GM20000 (cell line): ENCODE data around the gene ABLIM2.

Experiments used
- DNase-seq: peaks from one replicate; pipeline ENCODE4 v3.0.0; 2012; ENCODE audit warnings: low spot score
- CTCF ChIP-seq: IDR thresholded peaks from 2 replicates; pipeline ENCODE4 v1.5.1; 2012; ENCODE audit warnings: mild to moderate bottlenecking, control low read depth; ENCODE audit errors: extremely low read depth, missing control alignments

Gene ABLIM2

GRCh38 chr4:7967501-7968261 is 190.9 kb downstream of the ABLIM2 start:
- no peak for DNase-seq
- no peak for TF ChIP-seq CTCF

- DNase-seq, result no peak
- TF ChIP-seq CTCF, result no peak
Measured at GRCh38 chr4:7967063-7967440, 191.6 kb downstream of the ABLIM2 start.

- no peak for TF ChIP-seq CTCF
- no peak for DNase-seq
Measured at GRCh38 chr4:7966281-7967062, 192.1 kb downstream of the ABLIM2 start.

- DNase-seq, result no peak
- no peak for TF ChIP-seq CTCF
Measured at GRCh38 chr4:7964890-7965662, 193.5 kb downstream of the ABLIM2 start.

GRCh38 chr4:7964459-7964858 is 194.2 kb downstream of the ABLIM2 start:
- TF ChIP-seq CTCF, result no peak

GRCh38 chr4:7963691-7964090 is 194.9 kb downstream of the ABLIM2 start:
- no peak for TF ChIP-seq CTCF
- no peak for DNase-seq

More at GRCh38 chr4:7964459-7964858, 194.2 kb downstream of the ABLIM2 start:
- DNase-seq, result no peak
